ENCODE results near the gene NOL12.

DNA sequence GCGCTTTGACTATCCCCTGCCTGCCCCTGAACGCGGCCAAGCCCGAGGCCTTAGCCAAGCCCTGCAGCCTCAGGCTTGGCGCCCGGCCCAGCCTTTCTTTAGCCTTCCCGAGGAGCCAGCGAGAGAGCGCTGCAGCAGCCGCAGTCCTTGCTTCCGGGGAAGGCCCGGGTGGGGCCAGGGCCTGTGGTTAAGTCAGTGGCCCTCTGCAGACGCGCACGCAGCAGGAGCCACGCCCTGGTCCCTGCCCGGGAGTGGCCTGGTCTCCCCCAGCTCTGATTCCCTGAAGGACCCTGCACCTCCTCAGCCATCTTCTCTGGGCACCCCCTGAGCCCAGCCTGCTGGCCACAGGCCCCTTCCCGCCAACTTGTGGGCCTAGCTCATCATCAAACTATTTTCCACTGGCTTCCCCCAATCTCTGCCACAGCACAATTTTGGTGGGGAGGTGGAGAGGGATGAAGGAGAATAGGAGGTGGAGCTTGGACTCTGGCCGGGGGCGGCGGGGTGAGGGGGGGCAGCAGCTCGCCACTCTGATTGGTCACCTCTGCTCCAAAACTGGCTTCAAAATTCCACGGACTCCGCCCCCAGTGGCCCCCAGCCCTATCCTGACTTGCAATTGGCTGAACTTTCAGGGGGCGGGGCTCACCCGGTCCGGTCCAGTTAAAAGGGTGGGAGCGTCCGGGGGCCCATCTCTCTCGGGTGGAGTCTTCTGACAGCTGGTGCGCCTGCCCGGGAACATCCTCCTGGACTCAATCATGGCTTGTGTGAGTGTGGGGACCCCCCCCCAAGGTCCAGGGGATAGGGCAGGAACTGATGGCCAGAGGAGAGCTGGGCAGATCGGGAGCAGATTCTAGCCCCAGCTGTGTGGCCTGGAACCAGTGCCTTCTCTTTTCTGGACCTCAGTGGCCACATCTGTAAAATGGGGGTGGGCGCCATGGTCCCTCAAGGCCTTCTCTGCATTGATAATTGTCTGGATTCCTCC lies 10.9 kb upstream of the NOL12 start, which contains the start of gene LGALS1:
- TF ChIP-seq BHLHE40 (IDR thresholded peaks at IDR 0.05; ENCODE audit: low read depth, low read length) (no peak), CHD2 (IDR thresholded peaks at IDR 0.05; ENCODE audit: low read length, partially characterized antibody) (no peak), POLR2A (IDR thresholded peaks at IDR 0.05; ENCODE audit: low read length) (peak; percentile 64), KDM1A (IDR thresholded peaks at IDR 0.05; ENCODE audit: low read depth) (peak; percentile 84), NPAS2 (CRISPR knock-in tag; IDR thresholded peaks at IDR 0.05; ENCODE audit: borderline replicate concordance) (no peak), CTCF (IDR thresholded peaks at IDR 0.05) (no peak), JUNB (IDR thresholded peaks at IDR 0.05) (no peak), RNF2 (IDR thresholded peaks at IDR 0.05; ENCODE audit: borderline replicate concordance, low read depth) (no peak)
- TF ChIP-seq, protein P1, sequence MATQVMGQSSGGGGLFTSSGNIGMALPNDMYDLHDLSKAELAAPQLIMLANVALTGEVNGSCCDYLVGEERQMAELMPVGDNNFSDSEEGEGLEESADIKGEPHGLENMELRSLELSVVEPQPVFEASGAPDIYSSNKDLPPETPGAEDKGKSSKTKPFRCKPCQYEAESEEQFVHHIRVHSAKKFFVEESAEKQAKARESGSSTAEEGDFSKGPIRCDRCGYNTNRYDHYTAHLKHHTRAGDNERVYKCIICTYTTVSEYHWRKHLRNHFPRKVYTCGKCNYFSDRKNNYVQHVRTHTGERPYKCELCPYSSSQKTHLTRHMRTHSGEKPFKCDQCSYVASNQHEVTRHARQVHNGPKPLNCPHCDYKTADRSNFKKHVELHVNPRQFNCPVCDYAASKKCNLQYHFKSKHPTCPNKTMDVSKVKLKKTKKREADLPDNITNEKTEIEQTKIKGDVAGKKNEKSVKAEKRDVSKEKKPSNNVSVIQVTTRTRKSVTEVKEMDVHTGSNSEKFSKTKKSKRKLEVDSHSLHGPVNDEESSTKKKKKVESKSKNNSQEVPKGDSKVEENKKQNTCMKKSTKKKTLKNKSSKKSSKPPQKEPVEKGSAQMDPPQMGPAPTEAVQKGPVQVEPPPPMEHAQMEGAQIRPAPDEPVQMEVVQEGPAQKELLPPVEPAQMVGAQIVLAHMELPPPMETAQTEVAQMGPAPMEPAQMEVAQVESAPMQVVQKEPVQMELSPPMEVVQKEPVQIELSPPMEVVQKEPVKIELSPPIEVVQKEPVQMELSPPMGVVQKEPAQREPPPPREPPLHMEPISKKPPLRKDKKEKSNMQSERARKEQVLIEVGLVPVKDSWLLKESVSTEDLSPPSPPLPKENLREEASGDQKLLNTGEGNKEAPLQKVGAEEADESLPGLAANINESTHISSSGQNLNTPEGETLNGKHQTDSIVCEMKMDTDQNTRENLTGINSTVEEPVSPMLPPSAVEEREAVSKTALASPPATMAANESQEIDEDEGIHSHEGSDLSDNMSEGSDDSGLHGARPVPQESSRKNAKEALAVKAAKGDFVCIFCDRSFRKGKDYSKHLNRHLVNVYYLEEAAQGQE (IDR thresholded peaks at IDR 0.05): no peak
